Lung microvascular endothelial cell (primary cell): ENCODE results near the gene BAZ2A. TPM values are rescaled to one million over a fixed set of nuclear protein-coding genes. Genes with fewer than 3 reads are reported as not detected.

ENCODE experiments used
- total RNA-seq: library from RNA; depleted of rRNA; stranded (reverse); fragments of >200 nt; gene quantifications from 2 replicates; pipeline ENCODE4 v1.2.1, GENCODE V29; 2014

Gene BAZ2A
- total RNA-seq, 1 donor from 2014 or later, result 22.6 TPM

Other genes starting within 250 kb of the BAZ2A start
- 7.3 and 8.3 TPM in 2 replicates for gene TIMELESS, start 180.9 kb downstream of the BAZ2A start, total RNA-seq
- under 0.01 and 0.40 TPM in 2 replicates for gene MIP, start 175.7 kb downstream of the BAZ2A start, total RNA-seq
- gene SPRYD4, start 161.7 kb downstream of the BAZ2A start, total RNA-seq, result 1.3 and 1.8 TPM in 2 replicates
- gene GLS2, start 142.2 kb downstream of the BAZ2A start, total RNA-seq, result 0.20 TPM in 1 of 2 replicates, not detected in the other
- 26.2 and 33.1 TPM in 2 replicates for gene RBMS2, start 108.5 kb downstream of the BAZ2A start, total RNA-seq
- 444 and 495 TPM in 2 replicates for gene ATP5F1B, start 15.7 kb upstream of the BAZ2A start, total RNA-seq
- 45.2 and 50.3 TPM in 2 replicates for gene PTGES3, start 58.0 kb upstream of the BAZ2A start, total RNA-seq
- gene NACA, start 95.0 kb upstream of the BAZ2A start, total RNA-seq, result 1,015 and 1,336 TPM in 2 replicates
- 2.6 and 5.9 TPM in 2 replicates for gene PRIM1, start 122.0 kb upstream of the BAZ2A start, total RNA-seq
- gene HSD17B6, start 133.0 kb upstream of the BAZ2A start, total RNA-seq, result under 0.01 TPM in 1 of 2 replicates, not detected in the other